KMS-11 (cell line): ENCODE measurements around the gene DOCK10.

ENCODE experiments used
- H2AFZ ChIP-seq: fragments of 200-600 bp; sonication (generic); 2 replicates; pipeline ENCODE4 v1.6.1; 2016; ENCODE audit warnings: antibody characterized with exemption, mixed run types, low read depth
- H3K27ac ChIP-seq: fragments of 200-600 bp; sonication (generic); 2 replicates; pipeline ENCODE4 v1.6.1; 2016; ENCODE audit warnings: mild to moderate bottlenecking, mixed run types
- H3K27me3 ChIP-seq: fragments of 200-600 bp; sonication (generic); 2 replicates; pipeline ENCODE4 v1.6.1; 2017; ENCODE audit warnings: mild to moderate bottlenecking, low read depth, mixed run types, moderate library complexity; ENCODE audit not compliant: insufficient read depth
- H3K36me3 ChIP-seq: fragments of 200-600 bp; sonication (generic); 2 replicates; pipeline ENCODE4 v1.6.1; 2017; ENCODE audit warnings: mild to moderate bottlenecking, mixed run types; ENCODE audit not compliant: insufficient read depth
- H3K4me1 ChIP-seq: fragments of 200-600 bp; sonication (generic); 2 replicates; pipeline ENCODE4 v1.6.1; 2016; ENCODE audit warnings: mild to moderate bottlenecking, low read depth, mixed run types; ENCODE audit not compliant: poor library complexity, severe bottlenecking
- H3K4me2 ChIP-seq: fragments of 200-600 bp; sonication (generic); 2 replicates; pipeline ENCODE4 v1.7.0; 2016; ENCODE audit warnings: mild to moderate bottlenecking, mixed run types
- H3K4me3 ChIP-seq: fragments of 200-600 bp; sonication (generic); IDR thresholded peaks from 2 replicates; pipeline ENCODE4 v1.6.1; 2017; ENCODE audit warnings: low read depth, low read length, mixed read lengths; ENCODE audit not compliant: insufficient read depth
- H3K79me2 ChIP-seq: fragments of 200-600 bp; sonication (generic); 2 replicates; pipeline ENCODE4 v1.6.1; 2016; ENCODE audit warnings: low read depth, mixed run types; ENCODE audit not compliant: insufficient read depth
- H3K9ac ChIP-seq: fragments of 200-600 bp; sonication (generic); 2 replicates; pipeline ENCODE4 v1.6.1; 2016; ENCODE audit warnings: mild to moderate bottlenecking, mixed run types
- H4K20me1 ChIP-seq: fragments of 200-600 bp; sonication (generic); 2 replicates; pipeline ENCODE4 v1.6.1; 2016; ENCODE audit warnings: mild to moderate bottlenecking, mixed run types; ENCODE audit not compliant: insufficient read depth
- TF ChIP-seq, protein P1 (sequence below): fragments of 200-600 bp; sonication (generic); conservative IDR thresholded peaks from 2 replicates; pipeline ENCODE4 v1.6.1; 2017; ENCODE audit warnings: low read depth, mild to moderate bottlenecking, antibody characterized with exemption, low read length, moderate library complexity, mixed read lengths

The DOCK10 gene

DNA sequence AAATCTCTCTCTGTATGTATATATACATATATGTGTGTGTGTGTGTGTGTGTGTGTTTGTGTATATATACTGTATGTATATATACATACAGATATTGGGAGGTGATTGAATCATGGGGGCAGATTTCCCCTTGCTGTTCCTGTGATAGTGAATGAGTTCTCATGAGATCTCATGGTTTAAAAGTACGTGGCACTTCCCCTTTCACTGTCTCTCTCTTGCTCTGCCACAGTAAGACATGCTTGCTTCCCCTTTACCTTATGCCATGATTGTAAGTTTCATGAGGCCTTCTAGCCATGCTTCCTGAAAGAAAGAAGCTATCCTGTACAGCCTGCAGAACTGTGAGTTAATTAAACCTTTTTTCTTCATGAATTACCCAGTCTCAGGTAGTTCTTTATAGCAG lies 307.3 kb downstream of the DOCK10 start:
- H3K36me3 ChIP-seq: no peaks in the 10 kb centered on the region
- TF ChIP-seq, protein P1, sequence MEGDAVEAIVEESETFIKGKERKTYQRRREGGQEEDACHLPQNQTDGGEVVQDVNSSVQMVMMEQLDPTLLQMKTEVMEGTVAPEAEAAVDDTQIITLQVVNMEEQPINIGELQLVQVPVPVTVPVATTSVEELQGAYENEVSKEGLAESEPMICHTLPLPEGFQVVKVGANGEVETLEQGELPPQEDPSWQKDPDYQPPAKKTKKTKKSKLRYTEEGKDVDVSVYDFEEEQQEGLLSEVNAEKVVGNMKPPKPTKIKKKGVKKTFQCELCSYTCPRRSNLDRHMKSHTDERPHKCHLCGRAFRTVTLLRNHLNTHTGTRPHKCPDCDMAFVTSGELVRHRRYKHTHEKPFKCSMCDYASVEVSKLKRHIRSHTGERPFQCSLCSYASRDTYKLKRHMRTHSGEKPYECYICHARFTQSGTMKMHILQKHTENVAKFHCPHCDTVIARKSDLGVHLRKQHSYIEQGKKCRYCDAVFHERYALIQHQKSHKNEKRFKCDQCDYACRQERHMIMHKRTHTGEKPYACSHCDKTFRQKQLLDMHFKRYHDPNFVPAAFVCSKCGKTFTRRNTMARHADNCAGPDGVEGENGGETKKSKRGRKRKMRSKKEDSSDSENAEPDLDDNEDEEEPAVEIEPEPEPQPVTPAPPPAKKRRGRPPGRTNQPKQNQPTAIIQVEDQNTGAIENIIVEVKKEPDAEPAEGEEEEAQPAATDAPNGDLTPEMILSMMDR: no peak
- no peaks in the 10 kb centered on the region for H3K79me2 ChIP-seq
- no peaks in the 10 kb centered on the region for H4K20me1 ChIP-seq
- no peak overlapping the region for H3K4me2 ChIP-seq
- H3K9ac ChIP-seq: no peak overlapping the region
- H3K4me1 ChIP-seq: no peaks in the 10 kb centered on the region
- H3K27me3 ChIP-seq: no peaks in the 10 kb centered on the region
- H3K27ac ChIP-seq: no peak overlapping the region
- H2AFZ ChIP-seq: no peak overlapping the region
- H3K4me3 ChIP-seq: no peak overlapping the region

DNA sequence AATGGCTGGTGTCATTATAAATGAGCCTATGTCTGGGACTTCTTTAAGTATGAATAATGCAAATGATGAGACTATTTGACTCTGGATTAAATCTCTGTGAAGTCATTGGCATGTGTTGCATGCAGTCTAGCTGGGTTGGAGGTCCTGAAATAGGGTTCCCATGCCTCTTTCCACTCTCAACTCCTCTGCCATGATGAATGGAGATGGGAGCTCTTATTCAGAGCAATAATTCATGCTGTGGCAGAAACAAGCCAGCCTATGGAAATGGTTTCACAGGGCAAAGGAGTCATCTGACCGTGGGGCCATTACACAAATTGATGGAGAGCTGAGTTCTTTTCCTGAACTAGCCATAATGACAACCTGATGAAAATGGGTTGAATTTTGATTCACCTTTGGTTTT lies 310.6 kb downstream of the DOCK10 start:
- TF ChIP-seq, protein P1: no peak
- Histone ChIP-seq H3K4me2 (no peak overlapping the region), H4K20me1 (no peaks in the 10 kb centered on the region), H3K9ac (no peak overlapping the region), H2AFZ (no peak overlapping the region), H3K27me3 (no peaks in the 10 kb centered on the region), H3K4me1 (no peaks in the 10 kb centered on the region), H3K4me3 (no peak overlapping the region), H3K27ac (no peak overlapping the region), H3K36me3 (no peaks in the 10 kb centered on the region), H3K79me2 (no peaks in the 10 kb centered on the region)

GRCh38 chr2:224729435-224729834 lies 312.8 kb downstream of the DOCK10 start:
- no peaks in the 10 kb centered on the region for H3K4me1 ChIP-seq
- no peaks in the 10 kb centered on the region for H4K20me1 ChIP-seq
- H3K9ac ChIP-seq: no peak overlapping the region
- no peaks in the 10 kb centered on the region for H3K36me3 ChIP-seq
- H3K27ac ChIP-seq: no peak overlapping the region
- no peak overlapping the region for H2AFZ ChIP-seq
- H3K4me2 ChIP-seq: no peak overlapping the region
- H3K4me3 ChIP-seq: no peak overlapping the region
- no peaks in the 10 kb centered on the region for H3K79me2 ChIP-seq
- TF ChIP-seq, protein P1: no peak
- H3K27me3 ChIP-seq: no peaks in the 10 kb centered on the region

GRCh38 chr2:224724331-224724730 lies 317.9 kb downstream of the DOCK10 start:
- H3K4me2 ChIP-seq: no peak overlapping the region
- TF ChIP-seq, protein P1: no peak
- no peak overlapping the region for H3K9ac ChIP-seq
- H3K79me2 ChIP-seq: no peaks in the 10 kb centered on the region
- no peaks in the 10 kb centered on the region for H4K20me1 ChIP-seq
- H3K4me1 ChIP-seq: no peaks in the 10 kb centered on the region
- H3K4me3 ChIP-seq: no peak overlapping the region
- no peak overlapping the region for H2AFZ ChIP-seq
- H3K36me3 ChIP-seq: no peaks in the 10 kb centered on the region
- no peak overlapping the region for H3K27ac ChIP-seq
- no peaks in the 10 kb centered on the region for H3K27me3 ChIP-seq
